ENCODE measurements around the gene TRIM37. TPM values are rescaled to one million over a fixed set of nuclear protein-coding genes. Genes with fewer than 3 reads are reported as not detected.

TRIM37 gene
- total RNA-seq, 1 donor from 2014 or later = 19.3 TPM

- peaks cover 11% of the 10 kb centered on the region for H3K4me1 ChIP-seq
- H3K27ac ChIP-seq = no peak overlapping the region
- intact Hi-C loops (cut with DNase I) = loop anchor here (10.0 kb wide), 1 partner anchor 290 kb away; no protein-coding TSS in a partner anchor
- peak; percentile 97 for TF ChIP-seq CTCF (IDR thresholded peaks at IDR 0.05)
- no peaks in the 10 kb centered on the region for H3K9me3 ChIP-seq
- no peaks in the 10 kb centered on the region for H3K27me3 ChIP-seq (ENCODE audit: low read depth)
- H3K4me3 ChIP-seq = no peak overlapping the region
- no peak for DNase-seq
- H3K36me3 ChIP-seq = peaks cover 17% of the 10 kb centered on the region
- peak; percentile 82 to 83 for ATAC-seq
Observed at GRCh38 chr17:59004338-59005111, 102.2 kb downstream of the TRIM37 start.

- H3K4me3 ChIP-seq = no peak overlapping the region
- intact Hi-C loops (cut with DNase I) = loop anchor here (10.0 kb wide), 1 partner anchor 289 kb away; no protein-coding TSS in a partner anchor
- peaks cover 11% of the 10 kb centered on the region for H3K4me1 ChIP-seq
- TF ChIP-seq CTCF (IDR thresholded peaks at IDR 0.05) = no peak
- H3K36me3 ChIP-seq = peaks cover 23% of the 10 kb centered on the region
- ATAC-seq (no peak), DNase-seq (no peak)
- H3K9me3 ChIP-seq = no peaks in the 10 kb centered on the region
- H3K27ac ChIP-seq = no peak overlapping the region
- H3K27me3 ChIP-seq (ENCODE audit: low read depth) = no peaks in the 10 kb centered on the region
Observed at GRCh38 chr17:59003860-59004259, 102.8 kb downstream of the TRIM37 start.

- no peaks in the 10 kb centered on the region for H3K27me3 ChIP-seq (ENCODE audit: low read depth)
- intact Hi-C loops (cut with DNase I) = loop anchor here (10.0 kb wide), 1 partner anchor 288 kb away; no protein-coding TSS in a partner anchor
- ATAC-seq = no peak
Observed at GRCh38 chr17:59002848-59003247, 103.8 kb downstream of the TRIM37 start.

GRCh38 chr17:59002126-59002525 is 104.6 kb downstream of the TRIM37 start:
- intact Hi-C loops (cut with DNase I) = loop anchor here (10.0 kb wide), 1 partner anchor 287 kb away; no protein-coding TSS in a partner anchor
- DNase-seq (no peak), ATAC-seq (no peak)
- Histone ChIP-seq H3K27ac (peak overlapping the region; percentile 56), H3K4me1 (peaks cover 19% of the 10 kb centered on the region), H3K27me3 (ENCODE audit: low read depth) (no peaks in the 10 kb centered on the region), H3K4me3 (no peak overlapping the region), H3K9me3 (no peaks in the 10 kb centered on the region), H3K36me3 (peaks cover 33% of the 10 kb centered on the region)
- TF ChIP-seq CTCF (IDR thresholded peaks at IDR 0.05) = no peak

More at GRCh38 chr17:59002848-59003247, 103.8 kb downstream of the TRIM37 start:
- no peak overlapping the region for H3K27ac ChIP-seq
- H3K4me1 ChIP-seq = peaks cover 14% of the 10 kb centered on the region
- H3K4me3 ChIP-seq = no peak overlapping the region
- no peak for TF ChIP-seq CTCF (IDR thresholded peaks at IDR 0.05)
- no peak for DNase-seq
- peaks cover 33% of the 10 kb centered on the region for H3K36me3 ChIP-seq
- no peaks in the 10 kb centered on the region for H3K9me3 ChIP-seq

GRCh38 chr17:59001158-59001814 is 105.4 kb downstream of the TRIM37 start:
- no peak for TF ChIP-seq CTCF (IDR thresholded peaks at IDR 0.05)
- Histone ChIP-seq H3K27me3 (ENCODE audit: low read depth) (no peaks in the 10 kb centered on the region), H3K36me3 (peaks cover 34% of the 10 kb centered on the region), H3K9me3 (no peaks in the 10 kb centered on the region), H3K27ac (peak overlapping the region; percentile 56), H3K4me1 (peaks cover 19% of the 10 kb centered on the region), H3K4me3 (no peak overlapping the region)
- peak; percentile 85 for ATAC-seq
- intact Hi-C loops (cut with DNase I) = loop anchor here (10.0 kb wide), 1 partner anchor 286 kb away; no protein-coding TSS in a partner anchor
- DNase-seq = peak; percentile 67

Measured in lower lobe of right lung (tissue), 2 donors.